Colonic mucosa (tissue), 4 donors: ENCODE measurements around the gene SLC37A2. TPM values are rescaled to one million over a fixed set of nuclear protein-coding genes. Genes with fewer than 3 reads are reported as not detected.

Experiments used
- DNase-seq: peaks from one replicate; pipeline ENCODE4 v3.0.0-alpha.2; 2020
- H3K27ac ChIP-seq: fragments of 200-600 bp; one replicate; pipeline ENCODE4 v1.8.0; 2021
- H3K27me3 ChIP-seq: fragments of 200-600 bp; one replicate; pipeline ENCODE4 v1.8.0; 2021
- H3K36me3 ChIP-seq: fragments of 200-600 bp; one replicate; pipeline ENCODE4 v1.8.0; 2021
- H3K4me1 ChIP-seq: fragments of 200-600 bp; one replicate; pipeline ENCODE4 v1.8.0; 2021; ENCODE audit warnings: mild to moderate bottlenecking
- H3K4me3 ChIP-seq: fragments of 200-600 bp; one replicate; pipeline ENCODE4 v1.8.0; 2021
- H3K9ac ChIP-seq, 2 donors: one replicate each; pipeline ENCODE4 v1.7.0; 2013; ENCODE audit warnings: control low read depth in 2 of 2, low read depth in 2 of 2, low read length in 2 of 2
- H3K9me3 ChIP-seq: fragments of 200-600 bp; one replicate; pipeline ENCODE4 v1.8.0; 2021
- CTCF ChIP-seq: fragments of 200-600 bp; IDR thresholded peaks from one replicate; pipeline ENCODE4 v1.8.0; 2022; ENCODE audit warnings: antibody characterized with exemption, mild to moderate bottlenecking
- intact Hi-C: fragments of 100-400 bp; cut with DNase I; formaldehyde crosslinking; loops from one replicate; pipeline ENCODE4 v1.14.1; 2022
- total RNA-seq, 2 donors: library from RNA; stranded (reverse); fragmentation: NEBNext Ultra II Directional in 1 of 2; extraction: Animal tissue kit (Norgen Biotek cat#: 25700) in 1 of 2; gene quantifications; one replicate each; pipeline ENCODE4 v1.2.1, GENCODE V29; 2021
- donor health status: healthy.
- donor health status: DM: no; HTN: no; CAD: no.
- donor health status: DM: no; HTN: no; CAD: no.

Gene SLC37A2
- total RNA-seq, 2 donors from 2014 or later, result 2.2 to 5.1 TPM

GRCh38 chr11:125108469-125108868 is 45.4 kb downstream of the SLC37A2 start:
- Histone ChIP-seq H3K9ac (no peak overlapping the region), H3K4me1 (no peaks in the 10 kb centered on the region), H3K36me3 (no peaks in the 10 kb centered on the region), H3K9me3 (no peaks in the 10 kb centered on the region), H3K27ac (no peak overlapping the region), H3K4me3 (no peak overlapping the region), H3K27me3 (no peaks in the 10 kb centered on the region)
- intact Hi-C loops, result no loop called here
- DNase-seq, result no peak
- no peak for TF ChIP-seq CTCF

GRCh38 chr11:125110506-125110905 is 47.4 kb downstream of the SLC37A2 start:
- intact Hi-C loops, result no loop called here
- no peak for TF ChIP-seq CTCF
- Histone ChIP-seq H3K27me3 (no peaks in the 10 kb centered on the region), H3K4me1 (no peaks in the 10 kb centered on the region), H3K27ac (no peak overlapping the region), H3K4me3 (peak overlapping the region; percentile 54), H3K9me3 (no peaks in the 10 kb centered on the region), H3K9ac (peak overlapping the region in 1 of 2 donors; percentile 79), H3K36me3 (no peaks in the 10 kb centered on the region)
- no peak for DNase-seq

- Histone ChIP-seq H3K27me3 (no peaks in the 10 kb centered on the region), H3K4me3 (peak overlapping the region; percentile 54), H3K27ac (peak overlapping the region; percentile 65), H3K36me3 (no peaks in the 10 kb centered on the region), H3K4me1 (no peaks in the 10 kb centered on the region), H3K9me3 (no peaks in the 10 kb centered on the region), H3K9ac (peak overlapping the region; percentile 67 to 79)
- intact Hi-C loops, result no loop called here
- DNase-seq, result no peak
- no peak for TF ChIP-seq CTCF
Measured at GRCh38 chr11:125111001-125111342, 47.9 kb downstream of the SLC37A2 start.

GRCh38 chr11:125111343-125112207 is 48.5 kb downstream of the SLC37A2 start, which contains the start of gene TMEM218:
TMEM218 (minus strand) TSS chr11:125111626; CDS start chr11:125102241, 9,385 bp downstream.
- intact Hi-C loops, result no loop called here
- Histone ChIP-seq H3K9ac (peak within 1 kb of the TSS; percentile 67 to 79), H3K4me3 (peak within 1 kb of the TSS; percentile 54), H3K27ac (peak within 1 kb of the TSS; percentile 65), H3K4me1 (no peaks in the 10 kb centered on the region), H3K9me3 (no peaks in the 10 kb centered on the region), H3K27me3 (no peaks in the 10 kb centered on the region), H3K36me3 (no peaks in the 10 kb centered on the region)
- no peak for TF ChIP-seq CTCF
- peak; percentile 99 for DNase-seq

GRCh38 chr11:125112208-125112604 is 49.1 kb downstream of the SLC37A2 start:
- TF ChIP-seq CTCF, result no peak
- no peak overlapping the region for H3K27ac ChIP-seq
- H3K4me1 ChIP-seq, result no peaks in the 10 kb centered on the region
- no peak overlapping the region for H3K9ac ChIP-seq
- intact Hi-C loops, result no loop called here
- no peaks in the 10 kb centered on the region for H3K36me3 ChIP-seq
- H3K4me3 ChIP-seq, result peak overlapping the region; percentile 15
- H3K9me3 ChIP-seq, result no peaks in the 10 kb centered on the region
- no peaks in the 10 kb centered on the region for H3K27me3 ChIP-seq
- no peak for DNase-seq
